GM13976 (cell line): ENCODE results near the gene WBP1L.
"Not testable (repeated sequence)": the region's sequence is repeated elsewhere in the genome, so short reads cannot be mapped to it uniquely, and the experiment has no call there.

ENCODE experiments used
- DNase-seq: peaks from one replicate; pipeline ENCODE4 v3.0.0; 2012; ENCODE audit warnings: low spot score
- CTCF ChIP-seq: IDR thresholded peaks from 2 replicates; pipeline ENCODE4 v1.5.1; 2012; ENCODE audit warnings: borderline replicate concordance, mild to moderate bottlenecking; ENCODE audit not compliant: insufficient read depth; ENCODE audit errors: extremely low read depth, missing control alignments, control extremely low read depth
- in situ Hi-C: fragments of 300-500 bp; cut with MboI; formaldehyde crosslinking; loops from one replicate; pipeline ENCODE4 v1.12.0; 2022; ENCODE audit warnings: low sequenced_read_pairs, mixed read lengths, inconsistent platforms; ENCODE audit not compliant: unreplicated experiment

Gene WBP1L

DNA sequence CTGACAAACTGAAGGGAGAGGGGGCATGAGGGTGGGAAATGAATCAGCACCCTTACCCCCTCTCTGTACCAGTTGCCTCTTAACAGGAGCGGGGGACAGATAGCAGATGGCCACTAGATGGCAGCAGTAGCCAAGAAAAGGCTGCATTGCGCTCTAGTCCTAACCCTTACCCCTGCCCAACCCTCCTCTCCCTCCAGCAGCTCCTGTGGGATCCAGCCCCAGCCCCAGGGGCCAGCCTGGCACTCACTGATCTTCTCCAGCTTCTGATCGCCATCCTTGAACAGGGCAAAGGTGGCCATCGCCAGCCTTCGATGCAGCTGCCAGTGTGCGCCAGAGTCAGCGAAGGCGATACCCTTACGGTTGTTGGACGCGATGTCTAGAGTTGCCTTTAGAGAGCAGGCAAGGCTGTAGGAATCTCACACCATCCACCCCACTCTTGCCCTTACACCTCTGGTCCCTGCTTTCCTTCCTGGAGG is 91.3 kb downstream of the WBP1L start:
- in situ Hi-C loops, result no loop called here
- DNase-seq, result peak; percentile 86
- peak; percentile 76 for TF ChIP-seq CTCF

DNA sequence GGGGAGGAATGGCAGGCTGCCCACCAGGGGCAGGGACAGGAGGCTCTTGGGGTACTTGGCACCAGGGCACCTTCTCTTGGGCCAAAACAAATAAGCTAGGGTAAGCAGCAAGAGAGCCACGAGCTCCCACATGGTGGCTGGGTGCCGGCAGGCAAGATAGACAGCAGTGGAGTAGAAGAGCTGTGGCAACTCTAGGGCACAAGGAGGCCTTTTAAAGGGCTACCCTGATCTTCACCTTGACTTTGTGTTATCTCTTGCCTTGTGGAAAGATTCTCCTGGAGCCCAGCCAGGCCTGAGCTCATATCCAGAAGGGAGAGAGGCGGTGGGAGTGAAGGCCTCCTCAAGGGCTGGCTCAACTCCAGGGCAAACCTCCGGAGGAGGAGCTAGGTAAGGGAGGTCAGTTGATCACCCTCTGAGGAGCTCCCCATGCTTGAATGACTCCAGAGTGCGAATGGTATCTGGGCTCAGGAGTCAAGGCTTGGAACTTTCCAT is 93.5 kb downstream of the WBP1L start, which contains the start of gene CYP17A1:
Gene CYP17A1, minus strand, starts transcription at position 184 of the 492 bp plus-strand sequence. Its CDS starts 52 bp downstream, at position 132.
- no peak for DNase-seq
- no peak for TF ChIP-seq CTCF
- in situ Hi-C loops, result no loop called here

DNA sequence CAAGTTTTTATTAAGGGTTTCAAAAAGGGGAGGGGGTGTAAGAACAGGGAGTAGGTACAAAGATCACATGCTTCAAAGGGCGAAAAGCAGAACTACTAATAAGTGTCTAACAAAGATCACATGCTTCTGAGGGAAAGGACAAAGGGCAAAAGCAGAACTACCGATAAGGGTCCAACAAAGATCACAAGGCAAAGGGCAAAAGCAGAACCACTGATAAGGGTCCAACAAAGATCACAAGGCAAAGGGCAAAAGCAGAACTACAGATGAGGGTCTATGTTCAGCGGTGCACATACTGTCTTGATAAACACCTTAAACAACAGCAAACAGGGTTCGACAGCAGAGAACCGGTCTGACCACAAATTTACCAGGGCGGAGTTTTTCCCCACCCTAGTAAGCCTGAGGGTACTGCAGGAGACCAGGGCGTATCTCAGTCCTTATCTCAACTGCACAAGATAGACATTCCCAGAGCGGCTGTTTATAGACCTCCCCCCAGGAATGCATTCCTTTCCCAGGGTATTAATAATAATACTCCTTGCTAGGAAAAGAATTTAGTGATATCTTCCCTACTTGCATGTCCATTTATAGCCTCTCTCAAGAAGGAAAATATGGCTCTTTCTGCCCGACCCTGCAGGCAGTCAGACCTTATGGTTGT is 94.7 kb downstream of the WBP1L start:
- DNase-seq, in situ Hi-C loops: not testable (repeated sequence)

GRCh38 chr10:102841827-102842345 is 98.1 kb downstream of the WBP1L start:
- in situ Hi-C loops, result no loop called here

DNA sequence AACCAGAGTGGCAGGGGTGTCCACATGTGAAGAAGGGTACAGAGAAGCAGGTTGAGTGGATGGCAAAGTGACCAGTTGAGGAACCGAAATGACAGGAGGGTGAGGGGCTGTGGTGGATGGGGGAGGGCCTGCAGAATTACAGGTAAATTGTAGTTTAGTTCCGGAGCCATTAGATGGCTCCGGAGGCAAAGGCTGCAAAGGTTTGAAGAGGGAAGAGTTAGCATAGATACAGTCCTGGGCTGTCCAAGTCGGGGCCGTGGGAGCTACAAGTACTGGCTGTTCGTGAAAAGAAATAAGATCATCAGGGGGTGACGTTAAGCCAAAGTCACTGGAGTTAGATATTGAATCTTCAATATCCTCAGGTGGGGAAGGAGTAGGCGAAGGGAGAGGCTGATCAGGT is 99.4 kb downstream of the WBP1L start:
- in situ Hi-C loops, DNase-seq: not testable (repeated sequence)

More at GRCh38 chr10:102841827-102842345, 98.1 kb downstream of the WBP1L start:
- no peak for DNase-seq
- TF ChIP-seq CTCF, result no peak

GRCh38 chr10:102844190-102844776 is 100.5 kb downstream of the WBP1L start:
- in situ Hi-C loops, result not testable (repeated sequence)

GRCh38 chr10:102845352-102845902 is 101.7 kb downstream of the WBP1L start:
- DNase-seq, result no peak
- in situ Hi-C loops, result no loop called here
- TF ChIP-seq CTCF, result no peak

More at GRCh38 chr10:102844190-102844776, 100.5 kb downstream of the WBP1L start:
- DNase-seq, result not testable (repeated sequence)

GRCh38 chr10:102850025-102850518 is 106.3 kb downstream of the WBP1L start:
- in situ Hi-C loops, result no loop called here
- no peak for TF ChIP-seq CTCF
- no peak for DNase-seq

GRCh38 chr10:102853237-102853636 is 109.5 kb downstream of the WBP1L start:
- DNase-seq, in situ Hi-C loops: not testable (repeated sequence)

DNA sequence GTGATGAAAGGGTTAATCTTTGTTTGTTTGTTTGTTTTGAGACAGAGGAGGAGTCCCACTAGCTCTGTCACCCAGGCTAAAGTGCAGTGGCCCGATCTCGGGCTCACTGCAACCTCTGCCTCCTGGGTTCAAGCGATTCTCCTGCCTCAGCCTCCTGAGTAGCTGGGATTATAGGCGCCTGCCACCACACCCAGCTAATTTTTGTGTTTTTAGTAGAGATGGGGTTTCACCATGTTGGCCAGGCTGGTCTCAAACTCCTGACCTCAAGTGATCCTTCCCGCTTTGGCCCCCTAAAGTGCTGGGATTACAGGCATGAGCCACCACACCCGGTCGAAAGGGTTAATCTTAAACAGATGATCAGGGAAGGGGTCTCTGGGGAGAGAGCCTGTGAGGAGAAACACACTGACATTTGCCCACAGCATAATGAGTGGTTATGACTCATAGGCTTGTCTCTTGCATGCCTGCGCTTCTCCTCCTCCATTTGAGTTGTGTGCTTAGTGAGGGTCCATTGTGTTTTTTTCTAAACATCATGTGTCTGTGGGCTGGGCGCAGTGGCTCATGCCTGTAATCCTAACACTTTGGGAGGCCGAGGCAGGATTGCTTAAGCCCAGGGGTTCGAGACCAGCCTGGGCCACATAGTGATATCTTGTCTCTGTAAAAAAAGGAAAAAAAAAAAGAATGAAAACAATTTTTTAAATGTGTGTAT is 112.1 kb downstream of the WBP1L start:
- DNase-seq, in situ Hi-C loops: not testable (repeated sequence)
